ENCODE results near the gene SLC25A13. TPM values are rescaled to one million over a fixed set of nuclear protein-coding genes. Genes with fewer than 3 reads are reported as not detected.

Gene SLC25A13
- total and polyA plus RNA-seq, 2 of the 13 experiments (the other 11 are each of a cell fraction or from before 2014, with no cell fraction given): 36.2 to 84.9 TPM

DNA sequence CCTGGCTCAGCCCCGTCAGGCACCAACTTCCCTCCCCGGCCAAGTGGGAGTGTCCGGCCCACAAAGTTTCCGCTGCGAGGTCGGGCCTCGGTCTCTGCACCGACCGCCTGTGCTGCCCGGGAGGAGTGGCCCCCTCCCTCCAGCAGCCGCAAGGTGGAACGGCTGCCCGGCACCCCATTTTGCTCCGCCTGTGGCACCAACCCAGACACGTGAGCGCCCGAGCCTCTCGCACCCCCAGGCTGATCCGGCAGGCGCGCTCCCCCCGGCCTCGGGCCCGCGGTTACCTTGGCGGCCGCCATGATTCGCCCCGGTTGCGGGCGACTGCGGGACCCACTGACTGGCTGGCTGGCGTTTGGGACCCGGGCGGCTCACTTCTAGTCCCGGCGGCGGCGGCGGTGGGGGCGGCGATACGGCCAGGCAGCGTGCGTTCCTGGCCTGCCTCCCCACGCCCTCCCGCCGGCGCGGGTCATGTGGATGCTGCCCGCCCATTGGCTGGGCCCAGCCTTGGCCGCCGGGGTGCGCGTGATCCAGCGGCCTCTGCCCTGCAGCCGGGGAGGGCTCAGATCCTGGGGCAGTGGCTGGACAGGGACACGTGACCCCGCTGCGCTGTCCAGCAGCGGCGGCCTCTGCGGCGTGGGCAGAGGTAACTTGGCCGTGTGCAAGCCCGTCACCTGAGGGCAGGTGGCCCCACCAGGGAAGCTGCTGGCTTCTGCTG, at the start of gene SLC25A13 (continued):
- TF ChIP-seq HNF1B (CRISPR knock-in tag; IDR thresholded peaks at IDR 0.05): peak; percentile 64; the same call in 1 of the 2 replicates
- TF ChIP-seq ASH2L (IDR thresholded peaks at IDR 0.05; ENCODE audit: insufficient read length, low read depth, low read length): peak; percentile 82
- TF ChIP-seq REXO4 (CRISPR knock-in tag; IDR thresholded peaks at IDR 0.05; ENCODE audit: borderline replicate concordance): peak; percentile 36; the same call in 1 of the 2 replicates
- peak; percentile 81; the same call in 1 of the 2 replicates for TF ChIP-seq TFAP4 (IDR thresholded peaks at IDR 0.05; ENCODE audit: borderline replicate concordance, low read depth)
- peak; percentile 91 for TF ChIP-seq RBM22 (optimal IDR thresholded peaks at IDR 0.05; ENCODE audit: low read length)
- no peak for TF ChIP-seq ZBTB20 (CRISPR knock-in tag; IDR thresholded peaks at IDR 0.05; ENCODE audit: borderline replicate concordance, low read depth)
- peak; percentile 69; the same call in 1 of the 2 replicates for TF ChIP-seq ZNF703 (CRISPR knock-in tag; IDR thresholded peaks at IDR 0.05; ENCODE audit: borderline replicate concordance)
- peak; percentile 86 for TF ChIP-seq REL (CRISPR knock-in tag; conservative IDR thresholded peaks at IDR 0.05)
- TF ChIP-seq TSC22D2 (CRISPR knock-in tag; IDR thresholded peaks at IDR 0.05; ENCODE audit: borderline replicate concordance): peak; percentile 93; the same call in 1 of the 2 replicates
- no peak for TF ChIP-seq SIN3B (IDR thresholded peaks at IDR 0.05; ENCODE audit: low read length)
- TF ChIP-seq ELF4 (CRISPR knock-in tag; IDR thresholded peaks at IDR 0.05; ENCODE audit: borderline replicate concordance): no peak
- peak; percentile 98 for TF ChIP-seq CSRNP1 (CRISPR knock-in tag; IDR thresholded peaks at IDR 0.05)
- peak; percentile 36 for TF ChIP-seq STAG1 (CRISPR knock-in tag; IDR thresholded peaks at IDR 0.05)
- 0 out of 2 replicates have a peak, but pooled peaks have one; percentile 7 for TF ChIP-seq ZNF446 (CRISPR knock-in tag; IDR thresholded peaks at IDR 0.05)
- TF ChIP-seq SKI (IDR thresholded peaks at IDR 0.05; ENCODE audit: partially characterized antibody): peak; percentile 83
- no peak for TF ChIP-seq ZMAT5 (CRISPR knock-in tag; IDR thresholded peaks at IDR 0.05; ENCODE audit: borderline replicate concordance, low read depth)
- TF ChIP-seq ZNF263 (CRISPR knock-in tag; IDR thresholded peaks at IDR 0.05): peak; percentile 52; the same call in 1 of the 2 replicates
- TF ChIP-seq TRIM24 (CRISPR knock-in tag; IDR thresholded peaks at IDR 0.05): no peak
- TF ChIP-seq ZNF746 (CRISPR knock-in tag; IDR thresholded peaks at IDR 0.05): peak; percentile 73
- TF ChIP-seq, protein P1, sequence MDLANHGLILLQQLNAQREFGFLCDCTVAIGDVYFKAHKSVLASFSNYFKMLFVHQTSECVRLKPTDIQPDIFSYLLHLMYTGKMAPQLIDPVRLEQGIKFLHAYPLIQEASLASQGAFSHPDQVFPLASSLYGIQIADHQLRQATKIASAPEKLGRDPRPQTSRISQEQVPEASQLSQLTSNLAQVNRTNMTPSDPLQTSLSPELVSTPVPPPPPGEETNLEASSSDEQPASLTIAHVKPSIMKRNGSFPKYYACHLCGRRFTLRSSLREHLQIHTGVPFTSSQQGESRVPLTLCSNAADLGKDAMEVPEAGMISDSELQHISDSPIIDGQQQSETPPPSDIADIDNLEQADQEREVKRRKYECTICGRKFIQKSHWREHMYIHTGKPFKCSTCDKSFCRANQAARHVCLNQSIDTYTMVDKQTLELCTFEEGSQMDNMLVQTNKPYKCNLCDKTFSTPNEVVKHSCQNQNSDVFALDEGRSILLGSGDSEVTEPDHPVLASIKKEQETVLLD (CRISPR knock-in tag; IDR thresholded peaks at IDR 0.05; ENCODE audit: low read depth): peak; percentile 78
- TF ChIP-seq ZNF260 (CRISPR knock-in tag; IDR thresholded peaks at IDR 0.05; ENCODE audit: borderline replicate concordance, low read depth): no peak
- peak; percentile 77; the same call in 1 of the 2 replicates for TF ChIP-seq CCDC6 (CRISPR knock-in tag; IDR thresholded peaks at IDR 0.05)
- TF ChIP-seq HNF4A (CRISPR knock-in tag; IDR thresholded peaks at IDR 0.05): peak; percentile 68
- peak; percentile 90 for TF ChIP-seq ZNF547 (CRISPR knock-in tag; IDR thresholded peaks at IDR 0.05)
